Heart left ventricle (tissue), 16 donors: ENCODE results near the gene ACCSL. TPM values are rescaled to one million over a fixed set of nuclear protein-coding genes. Genes with fewer than 3 reads are reported as not detected.

Experiments
- ATAC-seq, 4 donors: fragments of 200-7000 bp; cut with Tn5 transposase; one replicate each; pipeline ENCODE4 v1.9.1; 2020 to 2022; ENCODE audit warnings: moderate library complexity in 4 of 4, mild to moderate bottlenecking in 3 of 4, moderate number of reproducible peaks in 1 of 4
- DNase-seq, 5 donors: peaks; one replicate each; pipeline ENCODE4 v3.0.0-alpha.2; 2020
- H3K27ac ChIP-seq, 12 donors: fragments of 200-600 bp; sonication (generic) in 4 of 12; one replicate each; pipeline versions ENCODE4 v1.5.0 to v1.8.0; 2016 to 2022; ENCODE audit warnings: mild to moderate bottlenecking in 2 of 12
- H3K27me3 ChIP-seq, 9 donors: fragments of 200-600 bp; sonication (generic) in 2 of 9; one replicate each; pipeline versions ENCODE4 v1.5.1 to v1.8.0; 2016 to 2022; ENCODE audit warnings: mild to moderate bottlenecking in 3 of 9
- H3K36me3 ChIP-seq, 9 donors: fragments of 200-600 bp; sonication (generic) in 2 of 9; one replicate each; pipeline versions ENCODE4 v1.5.0 to v1.8.0; 2018 to 2022; ENCODE audit warnings: mild to moderate bottlenecking in 2 of 9
- H3K4me1 ChIP-seq, 12 donors: fragments of 200-600 bp; sonication (generic) in 4 of 12; one replicate each; pipeline versions ENCODE4 v1.5.0 to v1.8.0; 2016 to 2022; ENCODE audit warnings: mild to moderate bottlenecking in 3 of 12
- H3K4me3 ChIP-seq, 12 donors: fragments of 200-600 bp; sonication (generic) in 4 of 12; one replicate each; pipeline versions ENCODE4 v1.5.0 to v1.8.0; 2017 to 2022; ENCODE audit warnings: mild to moderate bottlenecking in 9 of 12, moderate library complexity in 4 of 12
- H3K9me3 ChIP-seq, 12 donors: fragments of 200-600 bp; sonication (generic) in 4 of 12; one replicate each; pipeline versions ENCODE4 v1.5.0 to v1.8.0; 2016 to 2022; ENCODE audit warnings: mild to moderate bottlenecking in 1 of 12
- CTCF ChIP-seq, 12 donors: fragments of 200-600 bp; sonication (generic) in 4 of 12; IDR thresholded peaks; one replicate each; pipeline versions ENCODE4 v1.5.0 to v1.8.0; 2018 to 2022; ENCODE audit warnings: antibody characterized with exemption in 12 of 12, mild to moderate bottlenecking in 5 of 12
- POLR2A ChIP-seq, 2 donors: fragments of 450-650 bp; IDR thresholded peaks; one replicate each; pipeline ENCODE4 v1.6.1; 2017; ENCODE audit warnings: antibody characterized with exemption in 2 of 2, mild to moderate bottlenecking in 2 of 2, moderate library complexity in 2 of 2
- WGBS, 4 donors: extraction: QIAGEN DNeasy Blood & Tissue Kit in 2 of 4; methylation state at CpG; one replicate each; pipeline versions ENCODE4 v1.1.5 to v1.1.7; 2013 to 2018; 5-methylcytosine and 5-hydroxymethylcytosine counted together
- intact Hi-C, 10 donors: fragments of 100-400 bp; cut with DNase I; formaldehyde crosslinking; loops; one replicate each; pipeline versions ENCODE4 v1.11.1 to v1.14.2; 2022
- polyA plus RNA-seq, 2 donors: library from polyadenylated mRNA; stranded (reverse); fragments of 200-250 nt; gene quantifications; one replicate each; pipeline ENCODE4 v1.2.3, GENCODE V29; 2013
- total RNA-seq, 9 donors: library from RNA; depleted of rRNA in 2 of 9; stranded (reverse); fragments of >200 nt in 2 of 9; fragmentation: NEBNext Ultra II Directional in 3 of 9; extraction: Animal tissue kit (Norgen Biotek cat#: 25700) in 3 of 9; gene quantifications; one replicate each; pipeline versions ENCODE4 v1.1.0 to v1.2.4, GENCODE V29; 2016 to 2023
- donor health status: ischemic (EF 13 %, LVEDD 7.1; RV severe dilation, severe dysfunction).
- donor health status: healthy with polysubstance abuse.
- donor health status: DM: no; HTN: yes; CAD: no.
- donor health status: DM: no; HTN: no; CAD: no.
- donor health status: ischemic (EF 25% LVEDD 6.9; RV normal size, moderate dysfunction).
- donor health status: ischemic (EF 25% LVEDD 5.7; RV mildly dilated, moderate dysfunction).
- donor health status: healthy.
- donor health status: DM: yes; HTN: yes; CAD: no.
- donor health status: ischemic (EF 35%, LVEDD 5.7; RV mildly dilated, moderate dysfunction).
- donor health status: nonischemic (EF 11% LVEDD 7.7; RV severe dilation, severe dysfunction).
- donor health status: DM: yes; HTN: yes; CAD: no.
- donor health status: PGD.
- donor health status: ischemic (EF 29% LVEDD 5.4; RV normal size, mild dysfunction).
- donor health status: nonischemic (EF 23%, LVEDD 6.1; RV moderate dilation, normal function).

Gene ACCSL
- total and polyA plus RNA-seq, 11 donors, result not detected

- ATAC-seq (no peak), DNase-seq (no peak)
- TF ChIP-seq POLR2A (IDR thresholded peaks at IDR 0.05), result no peak
- TF ChIP-seq CTCF (IDR thresholded peaks at IDR 0.05), result no peak
- H3K27me3 ChIP-seq, result no peaks in the 10 kb centered on the region
- H3K27ac ChIP-seq, result no peak overlapping the region
- no peaks in the 10 kb centered on the region for H3K4me1 ChIP-seq
- no peak overlapping the region for H3K4me3 ChIP-seq
- peaks cover 0 to 10% (median 2%) of the 10 kb centered on the region in 9 donors for H3K36me3 ChIP-seq
- peaks cover 0 to 5% (median 0%) of the 10 kb centered on the region in 12 donors for H3K9me3 ChIP-seq
- 90 to 97% (median 94%) methylated on average over 4 of the region's 4 CpGs for WGBS, 4 donors
- intact Hi-C loops, result no loop called here
Measured at GRCh38 chr11:44088377-44088776, 40.6 kb downstream of the ACCSL start.

- Histone ChIP-seq H3K4me3 (no peak overlapping the region), H3K27ac (no peak overlapping the region), H3K27me3 (no peaks in the 10 kb centered on the region), H3K9me3 (peaks cover 0 to 5% (median 0%) of the 10 kb centered on the region in 12 donors), H3K4me1 (no peaks in the 10 kb centered on the region), H3K36me3 (peaks cover 0 to 10% (median 0%) of the 10 kb centered on the region in 9 donors)
- ATAC-seq, result no peak
- WGBS, 4 donors, result 78 to 89% (median 82%) methylated on average over 4 of the region's 4 CpGs
- intact Hi-C loops, result no loop called here
- no peak for DNase-seq
- TF ChIP-seq CTCF (IDR thresholded peaks at IDR 0.05) (no peak), POLR2A (IDR thresholded peaks at IDR 0.05) (no peak)
Measured at GRCh38 chr11:44088871-44089270, 41.1 kb downstream of the ACCSL start.

- Histone ChIP-seq H3K27me3 (no peaks in the 10 kb centered on the region), H3K9me3 (peaks cover 0 to 5% (median 0%) of the 10 kb centered on the region in 12 donors), H3K4me3 (no peak overlapping the region), H3K27ac (no peak overlapping the region), H3K4me1 (peaks cover 0 to 14% (median 9%) of the 10 kb centered on the region in 12 donors), H3K36me3 (peaks cover 0 to 6% (median 0%) of the 10 kb centered on the region in 9 donors)
- TF ChIP-seq POLR2A (IDR thresholded peaks at IDR 0.05) (no peak), CTCF (IDR thresholded peaks at IDR 0.05) (no peak)
- ATAC-seq (no peak), DNase-seq (no peak)
- intact Hi-C loops, result loop anchor here in 5 of 10 donors (5.0 to 10.0 kb wide), 3 partner anchors 444 to 524 kb away; no protein-coding TSS in a partner anchor
- 65 to 74% (median 69%) methylated on average over 1 of the region's 1 CpG for WGBS, 4 donors
Measured at GRCh38 chr11:44090539-44090938, 42.8 kb downstream of the ACCSL start.

- no peak overlapping the region for H3K4me3 ChIP-seq
- WGBS, 4 donors, result 25 to 30% (median 29%) methylated on average over 11 of the region's 11 CpGs
- intact Hi-C loops, result loop anchor here in 7 of 10 donors (1.0 to 10.0 kb wide), 5 partner anchors 440 to 520 kb away; no protein-coding TSS in a partner anchor
- TF ChIP-seq CTCF (IDR thresholded peaks at IDR 0.05) (peak; percentile 69 to 89 (median 81)), POLR2A (IDR thresholded peaks at IDR 0.05) (no peak)
- no peaks in the 10 kb centered on the region for H3K27me3 ChIP-seq
- no peaks in the 10 kb centered on the region for H3K36me3 ChIP-seq
- ATAC-seq (peak; percentile 28 to 67 (median 42)), DNase-seq (peak in 4 of 5 donors; percentile 80 to 85 (median 82))
- H3K27ac ChIP-seq, result no peak overlapping the region
- no peaks in the 10 kb centered on the region for H3K9me3 ChIP-seq
- H3K4me1 ChIP-seq, result peaks cover 0 to 29% (median 22%) of the 10 kb centered on the region in 12 donors
Measured at GRCh38 chr11:44094260-44094868, 46.6 kb downstream of the ACCSL start.
